ENCODE measurements around the gene LTB4R2. TPM values are rescaled to one million over a fixed set of nuclear protein-coding genes. Genes with fewer than 3 reads are reported as not detected.

Gene LTB4R2
- total and polyA plus RNA-seq, 2 experiments from 2014 or later, result 0.45 to 3.5 TPM

DNA sequence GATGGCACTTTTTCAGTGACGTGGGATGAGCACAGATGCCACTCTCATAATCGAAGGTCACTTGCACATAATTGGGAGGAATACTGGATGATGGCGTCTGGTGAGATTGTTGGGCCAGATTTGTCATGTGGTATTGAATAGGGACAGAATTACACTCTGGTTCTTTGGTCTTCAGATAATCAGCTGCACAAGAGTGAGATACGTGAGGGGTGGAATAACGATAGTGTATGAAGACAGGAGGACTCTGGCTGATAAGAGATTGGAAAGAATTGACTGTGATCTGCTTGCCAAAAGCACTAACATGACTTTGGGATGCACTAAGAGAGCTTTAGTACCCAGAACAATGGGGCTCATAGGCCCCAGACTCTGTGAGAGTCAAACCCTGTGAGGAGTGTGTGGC is 31.5 kb upstream of the LTB4R2 start:
- H3K27ac ChIP-seq, result no peak overlapping the region
- no peaks in the 10 kb centered on the region for H3K9me3 ChIP-seq (ENCODE audit: low read depth)
- no peak overlapping the region for H2AFZ ChIP-seq
- no peak for DNase-seq
- no peak overlapping the region for H3K4me2 ChIP-seq (ENCODE audit: unreplicated experiment)
- no peaks in the 10 kb centered on the region for H3K36me3 ChIP-seq (ENCODE audit: low read depth)
- H3F3A ChIP-seq (ENCODE audit: insufficient read depth), result no peaks in the 10 kb centered on the region
- no peak overlapping the region for H3K4me3 ChIP-seq
- H3K79me2 ChIP-seq (ENCODE audit: insufficient read depth), result no peaks in the 10 kb centered on the region
- in situ Hi-C loops (cut with MboI), result no loop called here
- no peaks in the 10 kb centered on the region for H3K27me3 ChIP-seq (replicated peaks; ENCODE audit: insufficient read depth)
- H4K20me1 ChIP-seq (ENCODE audit: insufficient read depth), result no peaks in the 10 kb centered on the region
- no peak overlapping the region for H3K9ac ChIP-seq
- H3K4me1 ChIP-seq (ENCODE audit: insufficient read depth), result peaks cover 16% of the 10 kb centered on the region; the same call in 1 of the 2 replicates
- no peaks in the 10 kb centered on the region for H3K9me2 ChIP-seq (ENCODE audit: insufficient read depth)
- 88 to 91% methylated on average over 5 of the region's 5 CpGs for WGBS, 2 experiments (ENCODE audit: low coverage in 1 of 2, low lambda C conversion rate in 2 of 2, missing lambda C conversion rate in 2 of 2)
- TF ChIP-seq EZH2 (IDR thresholded peaks at IDR 0.05; ENCODE audit: insufficient read depth, poor library complexity, severe bottlenecking), result no peak
- no peak for TF ChIP-seq EZH2phosphoT487 (IDR thresholded peaks at IDR 0.05; ENCODE audit: insufficient read depth, low read depth)

DNA sequence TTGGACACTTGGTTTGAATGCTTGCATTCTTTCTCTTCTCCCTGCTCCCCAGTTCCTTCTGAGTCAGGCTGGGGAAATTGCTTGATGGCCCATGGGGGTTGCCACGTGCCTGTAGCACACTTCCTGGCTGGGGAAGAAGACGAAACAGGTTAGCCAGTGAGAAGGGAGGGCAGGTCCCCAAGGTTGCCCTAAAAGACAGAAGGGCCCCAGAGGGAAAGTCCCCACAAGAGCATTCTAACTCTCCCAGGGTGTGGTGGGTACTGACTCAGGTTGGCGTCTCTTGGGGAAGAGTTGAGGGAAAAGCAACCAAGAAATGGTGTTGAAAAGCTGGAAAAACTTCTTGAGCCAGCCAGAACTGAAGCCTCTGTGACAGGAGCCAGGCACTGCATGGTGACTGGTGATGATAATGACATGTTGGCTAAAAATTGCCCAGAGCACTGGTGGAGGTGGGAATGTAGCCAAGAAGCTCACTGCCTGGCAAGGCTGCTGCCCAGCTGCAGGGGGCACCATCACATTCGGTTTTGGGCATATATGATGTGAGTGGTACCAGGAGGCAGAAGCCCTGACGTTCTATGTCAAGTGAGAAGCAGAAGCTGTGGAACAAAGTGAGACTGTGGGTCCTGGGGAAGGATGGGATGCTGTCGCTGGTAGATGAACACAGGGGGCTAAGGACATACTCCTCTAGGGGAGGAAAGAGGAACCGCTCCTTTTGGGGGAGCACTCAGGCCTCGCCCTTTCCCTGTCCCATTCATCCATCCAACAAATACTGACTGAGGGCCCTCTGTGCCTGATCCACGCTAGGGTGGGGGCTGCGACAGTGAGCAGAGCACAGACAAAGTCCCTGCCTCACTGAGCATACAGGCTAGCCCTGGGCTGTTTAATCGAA is 30.4 kb upstream of the LTB4R2 start:
- Histone ChIP-seq H3K4me1 (ENCODE audit: insufficient read depth) (peaks cover 16% of the 10 kb centered on the region; the same call in 1 of the 2 replicates), H4K20me1 (ENCODE audit: insufficient read depth) (no peaks in the 10 kb centered on the region), H3K9me2 (ENCODE audit: insufficient read depth) (no peaks in the 10 kb centered on the region), H3K9me3 (ENCODE audit: low read depth) (no peaks in the 10 kb centered on the region), H3K36me3 (ENCODE audit: low read depth) (no peaks in the 10 kb centered on the region), H3K4me2 (ENCODE audit: unreplicated experiment) (no peak overlapping the region), H3F3A (ENCODE audit: insufficient read depth) (no peaks in the 10 kb centered on the region), H3K79me2 (ENCODE audit: insufficient read depth) (no peaks in the 10 kb centered on the region), H2AFZ (0 out of 2 replicates have a peak overlapping the region, but pooled peaks have one; percentile 9), H3K27ac (no peak overlapping the region), H3K4me3 (no peak overlapping the region), H3K27me3 (replicated peaks; ENCODE audit: insufficient read depth) (no peaks in the 10 kb centered on the region), H3K9ac (no peak overlapping the region)
- WGBS, 2 experiments (ENCODE audit: low coverage in 1 of 2, low lambda C conversion rate in 2 of 2, missing lambda C conversion rate in 2 of 2), result 58 to 60% methylated on average over 11 of the region's 11 CpGs
- peak; percentile 51 for DNase-seq
- TF ChIP-seq EZH2 (IDR thresholded peaks at IDR 0.05; ENCODE audit: insufficient read depth, poor library complexity, severe bottlenecking), result no peak
- no peak for TF ChIP-seq EZH2phosphoT487 (IDR thresholded peaks at IDR 0.05; ENCODE audit: insufficient read depth, low read depth)
- in situ Hi-C loops (cut with MboI), result no loop called here

DNA sequence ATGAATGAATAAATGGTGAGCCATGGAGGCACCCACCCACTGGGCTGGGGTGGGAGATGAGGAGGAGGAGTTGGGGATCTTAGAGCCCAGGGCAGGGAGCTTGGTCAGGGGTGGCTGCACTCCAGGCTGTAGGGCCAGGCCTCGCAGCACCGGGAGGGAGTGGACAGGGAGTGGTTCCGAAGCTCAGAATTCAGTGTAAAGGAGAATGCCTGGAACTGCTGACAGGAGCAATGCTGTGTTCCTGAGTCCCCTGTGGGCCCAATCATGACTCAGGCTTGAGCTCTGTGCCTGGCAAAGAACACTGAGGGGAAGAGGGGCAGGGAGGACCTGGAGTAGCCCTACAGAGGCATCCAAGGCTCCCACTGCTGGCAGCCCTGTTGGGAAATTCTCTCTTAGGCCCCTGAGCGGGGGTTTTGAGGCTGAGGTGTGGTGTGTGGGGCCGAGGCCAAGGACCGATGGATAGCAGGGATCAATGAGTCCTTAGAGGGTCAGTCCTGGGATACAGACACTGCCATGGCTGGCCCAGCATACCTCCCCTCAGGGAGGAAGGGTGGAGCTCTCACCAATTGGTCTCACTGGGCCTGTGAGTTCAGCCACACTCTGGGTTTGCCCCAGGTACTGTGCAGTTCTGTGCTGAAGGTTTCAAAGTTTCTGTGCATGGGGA is 29.0 kb upstream of the LTB4R2 start:
- H4K20me1 ChIP-seq (ENCODE audit: insufficient read depth), result no peaks in the 10 kb centered on the region
- TF ChIP-seq EZH2 (IDR thresholded peaks at IDR 0.05; ENCODE audit: insufficient read depth, poor library complexity, severe bottlenecking), result no peak
- TF ChIP-seq EZH2phosphoT487 (IDR thresholded peaks at IDR 0.05; ENCODE audit: insufficient read depth, low read depth), result no peak
- no peak overlapping the region for H3K27ac ChIP-seq
- no peak overlapping the region for H2AFZ ChIP-seq
- H3K4me1 ChIP-seq (ENCODE audit: insufficient read depth), result peaks cover 16% of the 10 kb centered on the region; the same call in 1 of the 2 replicates
- no peak overlapping the region for H3K9ac ChIP-seq
- no peaks in the 10 kb centered on the region for H3K9me3 ChIP-seq (ENCODE audit: low read depth)
- no peak overlapping the region for H3K4me3 ChIP-seq
- no peaks in the 10 kb centered on the region for H3K36me3 ChIP-seq (ENCODE audit: low read depth)
- no peaks in the 10 kb centered on the region for H3F3A ChIP-seq (ENCODE audit: insufficient read depth)
- WGBS, 2 experiments (ENCODE audit: low coverage in 1 of 2, low lambda C conversion rate in 2 of 2, missing lambda C conversion rate in 2 of 2), result 44 to 52% methylated on average over 6 of the region's 6 CpGs
- H3K27me3 ChIP-seq (replicated peaks; ENCODE audit: insufficient read depth), result no peaks in the 10 kb centered on the region
- no peaks in the 10 kb centered on the region for H3K79me2 ChIP-seq (ENCODE audit: insufficient read depth)
- in situ Hi-C loops (cut with MboI), result no loop called here
- DNase-seq, result peak; percentile 56
- no peaks in the 10 kb centered on the region for H3K9me2 ChIP-seq (ENCODE audit: insufficient read depth)
- H3K4me2 ChIP-seq (ENCODE audit: unreplicated experiment), result no peak overlapping the region

DNA sequence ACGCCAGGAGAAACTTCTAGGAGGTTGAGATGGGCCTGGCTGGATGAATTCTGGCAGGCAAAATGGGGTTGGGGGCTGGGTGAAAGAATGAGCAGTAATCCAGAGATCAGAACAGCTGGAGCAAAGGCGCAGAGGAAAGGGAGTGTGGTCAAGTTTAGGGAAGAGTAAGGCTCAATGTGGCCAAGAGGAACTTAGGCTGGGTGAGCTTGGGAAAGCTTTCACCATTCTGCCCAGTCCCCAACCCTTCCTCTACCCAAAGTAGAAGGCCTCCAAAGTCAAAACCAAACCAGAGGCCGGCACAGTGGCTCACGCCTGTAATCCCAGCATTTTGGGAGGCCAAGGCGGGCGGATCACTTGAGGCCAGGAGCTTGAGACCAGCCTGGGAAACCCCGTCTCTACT is 28.3 kb upstream of the LTB4R2 start:
- TF ChIP-seq EZH2 (IDR thresholded peaks at IDR 0.05; ENCODE audit: insufficient read depth, poor library complexity, severe bottlenecking) (no peak), EZH2phosphoT487 (IDR thresholded peaks at IDR 0.05; ENCODE audit: insufficient read depth, low read depth) (no peak)
- no peaks in the 10 kb centered on the region for H3F3A ChIP-seq (ENCODE audit: insufficient read depth)
- H3K4me3 ChIP-seq, result no peak overlapping the region
- H3K79me2 ChIP-seq (ENCODE audit: insufficient read depth), result no peaks in the 10 kb centered on the region
- DNase-seq, result no peak
- H4K20me1 ChIP-seq (ENCODE audit: insufficient read depth), result no peaks in the 10 kb centered on the region
- WGBS, 2 experiments (ENCODE audit: low coverage in 1 of 2, low lambda C conversion rate in 2 of 2, missing lambda C conversion rate in 2 of 2), result 75 to 81% methylated on average over 7 of the region's 7 CpGs
- H3K27me3 ChIP-seq (replicated peaks; ENCODE audit: insufficient read depth), result no peaks in the 10 kb centered on the region
- H3K4me1 ChIP-seq (ENCODE audit: insufficient read depth), result peaks cover 16% of the 10 kb centered on the region; the same call in 1 of the 2 replicates
- in situ Hi-C loops (cut with MboI), result no loop called here
- no peak overlapping the region for H3K9ac ChIP-seq
- no peak overlapping the region for H2AFZ ChIP-seq
- H3K27ac ChIP-seq, result no peak overlapping the region
- H3K36me3 ChIP-seq (ENCODE audit: low read depth), result no peaks in the 10 kb centered on the region
- no peaks in the 10 kb centered on the region for H3K9me2 ChIP-seq (ENCODE audit: insufficient read depth)
- no peak overlapping the region for H3K4me2 ChIP-seq (ENCODE audit: unreplicated experiment)
- H3K9me3 ChIP-seq (ENCODE audit: low read depth), result no peaks in the 10 kb centered on the region
